Neuron (in vitro differentiated cells): ENCODE data around the gene PTTG1IP2.

Experiments
- H2AFZ ChIP-seq: one replicate; pipeline ENCODE4 v1.6.1; 2013; ENCODE audit warnings: low read depth, mild to moderate bottlenecking, inconsistent platforms, low read length, moderate library complexity
- H3K27me3 ChIP-seq: one replicate; pipeline ENCODE4 v1.6.1; 2013; ENCODE audit warnings: low read length; ENCODE audit not compliant: insufficient read depth
- H3K36me3 ChIP-seq: one replicate; pipeline ENCODE4 v1.6.1; 2013; ENCODE audit warnings: low read length; ENCODE audit not compliant: insufficient read depth
- H3K4me1 ChIP-seq: one replicate; pipeline ENCODE4 v1.6.1; 2013; ENCODE audit warnings: low read length; ENCODE audit not compliant: insufficient read depth
- H3K4me3 ChIP-seq: 2 replicates; pipeline ENCODE4 v1.5.1; 2013; ENCODE audit warnings: mild to moderate bottlenecking, low read length, moderate library complexity
- H3K9me3 ChIP-seq: one replicate; pipeline ENCODE4 v1.6.1; 2013; ENCODE audit warnings: low read length

PTTG1IP2 gene

GRCh38 chr7:90492250-90492649 is 22.8 kb downstream of the PTTG1IP2 start:
- Histone ChIP-seq H3K4me3 (no peak overlapping the region), H3K4me1 (no peaks in the 10 kb centered on the region), H3K36me3 (no peaks in the 10 kb centered on the region), H2AFZ (no peak overlapping the region), H3K27me3 (no peaks in the 10 kb centered on the region), H3K9me3 (no peaks in the 10 kb centered on the region)

GRCh38 chr7:90495241-90495640 is 25.8 kb downstream of the PTTG1IP2 start:
- Histone ChIP-seq H3K27me3 (no peaks in the 10 kb centered on the region), H3K4me3 (no peak overlapping the region), H3K4me1 (no peaks in the 10 kb centered on the region), H3K36me3 (no peaks in the 10 kb centered on the region), H3K9me3 (no peaks in the 10 kb centered on the region), H2AFZ (no peak overlapping the region)

- Histone ChIP-seq H2AFZ (no peak overlapping the region), H3K4me3 (no peak overlapping the region), H3K9me3 (no peaks in the 10 kb centered on the region), H3K27me3 (no peaks in the 10 kb centered on the region), H3K4me1 (peaks cover 8% of the 10 kb centered on the region), H3K36me3 (no peaks in the 10 kb centered on the region)
Measured at GRCh38 chr7:90502539-90502938, 33.1 kb downstream of the PTTG1IP2 start.

- H2AFZ ChIP-seq: no peak overlapping the region
Measured at GRCh38 chr7:90503367-90503766, 33.9 kb downstream of the PTTG1IP2 start.

GRCh38 chr7:90507692-90508091 is 38.3 kb downstream of the PTTG1IP2 start:
- Histone ChIP-seq H3K4me1 (peaks cover 2% of the 10 kb centered on the region), H3K27me3 (no peaks in the 10 kb centered on the region), H3K4me3 (no peak overlapping the region), H3K9me3 (no peaks in the 10 kb centered on the region), H2AFZ (no peak overlapping the region), H3K36me3 (no peaks in the 10 kb centered on the region)

More at GRCh38 chr7:90503367-90503766, 33.9 kb downstream of the PTTG1IP2 start:
- Histone ChIP-seq H3K4me3 (no peak overlapping the region), H3K4me1 (peaks cover 8% of the 10 kb centered on the region), H3K36me3 (no peaks in the 10 kb centered on the region), H3K27me3 (no peaks in the 10 kb centered on the region), H3K9me3 (no peaks in the 10 kb centered on the region)

GRCh38 chr7:90511776-90512175 is 42.3 kb downstream of the PTTG1IP2 start:
- no peak overlapping the region for H3K4me3 ChIP-seq
- H3K36me3 ChIP-seq: no peaks in the 10 kb centered on the region
- H3K27me3 ChIP-seq: no peaks in the 10 kb centered on the region
- H3K4me1 ChIP-seq: no peaks in the 10 kb centered on the region
- H2AFZ ChIP-seq: no peak overlapping the region
- H3K9me3 ChIP-seq: no peaks in the 10 kb centered on the region

GRCh38 chr7:90512821-90513254 is 43.4 kb downstream of the PTTG1IP2 start:
- no peaks in the 10 kb centered on the region for H3K9me3 ChIP-seq
- no peak overlapping the region for H3K4me3 ChIP-seq
- no peaks in the 10 kb centered on the region for H3K36me3 ChIP-seq
- peaks cover 2% of the 10 kb centered on the region for H3K4me1 ChIP-seq
- H2AFZ ChIP-seq: no peak overlapping the region
- no peaks in the 10 kb centered on the region for H3K27me3 ChIP-seq

- Histone ChIP-seq H3K9me3 (no peaks in the 10 kb centered on the region), H3K27me3 (no peaks in the 10 kb centered on the region), H3K36me3 (no peaks in the 10 kb centered on the region), H3K4me1 (peaks cover 2% of the 10 kb centered on the region), H3K4me3 (no peak overlapping the region), H2AFZ (no peak overlapping the region)
Measured at GRCh38 chr7:90516257-90516656, 46.8 kb downstream of the PTTG1IP2 start.

GRCh38 chr7:90518630-90519029 is 49.2 kb downstream of the PTTG1IP2 start:
- Histone ChIP-seq H3K36me3 (no peaks in the 10 kb centered on the region), H3K4me3 (no peak overlapping the region), H3K4me1 (peaks cover 2% of the 10 kb centered on the region), H3K9me3 (no peaks in the 10 kb centered on the region), H3K27me3 (no peaks in the 10 kb centered on the region), H2AFZ (no peak overlapping the region)

GRCh38 chr7:90520484-90520883 is 51.0 kb downstream of the PTTG1IP2 start:
- H3K4me3 ChIP-seq: no peak overlapping the region
- peaks cover 2% of the 10 kb centered on the region for H3K4me1 ChIP-seq

GRCh38 chr7:90530263-90530662 is 60.8 kb downstream of the PTTG1IP2 start:
- Histone ChIP-seq H3K36me3 (no peaks in the 10 kb centered on the region), H3K9me3 (no peaks in the 10 kb centered on the region), H3K4me1 (no peaks in the 10 kb centered on the region), H3K27me3 (no peaks in the 10 kb centered on the region), H3K4me3 (no peak overlapping the region), H2AFZ (no peak overlapping the region)

More at GRCh38 chr7:90520484-90520883, 51.0 kb downstream of the PTTG1IP2 start:
- Histone ChIP-seq H3K27me3 (no peaks in the 10 kb centered on the region), H3K36me3 (no peaks in the 10 kb centered on the region), H3K9me3 (no peaks in the 10 kb centered on the region), H2AFZ (no peak overlapping the region)

GRCh38 chr7:90532231-90532929 is 62.9 kb downstream of the PTTG1IP2 start:
- no peaks in the 10 kb centered on the region for H3K4me1 ChIP-seq
- no peak overlapping the region for H2AFZ ChIP-seq
- H3K27me3 ChIP-seq: no peaks in the 10 kb centered on the region
- no peak overlapping the region for H3K4me3 ChIP-seq
- no peaks in the 10 kb centered on the region for H3K9me3 ChIP-seq
- no peaks in the 10 kb centered on the region for H3K36me3 ChIP-seq

GRCh38 chr7:90536449-90536848 is 67.0 kb downstream of the PTTG1IP2 start:
- Histone ChIP-seq H3K4me3 (no peak overlapping the region), H3K36me3 (no peaks in the 10 kb centered on the region), H3K4me1 (no peaks in the 10 kb centered on the region), H2AFZ (no peak overlapping the region), H3K27me3 (no peaks in the 10 kb centered on the region), H3K9me3 (no peaks in the 10 kb centered on the region)

- no peak overlapping the region for H3K4me3 ChIP-seq
- H3K9me3 ChIP-seq: no peaks in the 10 kb centered on the region
- no peaks in the 10 kb centered on the region for H3K4me1 ChIP-seq
- H3K27me3 ChIP-seq: no peaks in the 10 kb centered on the region
- no peak overlapping the region for H2AFZ ChIP-seq
- H3K36me3 ChIP-seq: no peaks in the 10 kb centered on the region
Measured at GRCh38 chr7:90538405-90538804, 69.0 kb downstream of the PTTG1IP2 start.
